Peyer's patch (tissue), 4 donors: ENCODE measurements around the gene SMO.

Experiments
- CTCF ChIP-seq, 6 experiments: fragments of 450-650 bp in 4 of 6; fragments of 200-600 bp in 2 of 6; sonication (generic) in 1 of 6; IDR thresholded peaks; one replicate each; pipeline ENCODE4 v1.5.1; 2017 to 2019; ENCODE audit warnings: antibody characterized with exemption in 6 of 6, mild to moderate bottlenecking in 3 of 6, moderate library complexity in 1 of 6
- POLR2A ChIP-seq, 2 donors: fragments of 450-650 bp; IDR thresholded peaks; one replicate each; pipeline ENCODE4 v1.5.1; 2017; ENCODE audit warnings: antibody characterized with exemption in 2 of 2, mild to moderate bottlenecking in 2 of 2, moderate library complexity in 2 of 2

DNA sequence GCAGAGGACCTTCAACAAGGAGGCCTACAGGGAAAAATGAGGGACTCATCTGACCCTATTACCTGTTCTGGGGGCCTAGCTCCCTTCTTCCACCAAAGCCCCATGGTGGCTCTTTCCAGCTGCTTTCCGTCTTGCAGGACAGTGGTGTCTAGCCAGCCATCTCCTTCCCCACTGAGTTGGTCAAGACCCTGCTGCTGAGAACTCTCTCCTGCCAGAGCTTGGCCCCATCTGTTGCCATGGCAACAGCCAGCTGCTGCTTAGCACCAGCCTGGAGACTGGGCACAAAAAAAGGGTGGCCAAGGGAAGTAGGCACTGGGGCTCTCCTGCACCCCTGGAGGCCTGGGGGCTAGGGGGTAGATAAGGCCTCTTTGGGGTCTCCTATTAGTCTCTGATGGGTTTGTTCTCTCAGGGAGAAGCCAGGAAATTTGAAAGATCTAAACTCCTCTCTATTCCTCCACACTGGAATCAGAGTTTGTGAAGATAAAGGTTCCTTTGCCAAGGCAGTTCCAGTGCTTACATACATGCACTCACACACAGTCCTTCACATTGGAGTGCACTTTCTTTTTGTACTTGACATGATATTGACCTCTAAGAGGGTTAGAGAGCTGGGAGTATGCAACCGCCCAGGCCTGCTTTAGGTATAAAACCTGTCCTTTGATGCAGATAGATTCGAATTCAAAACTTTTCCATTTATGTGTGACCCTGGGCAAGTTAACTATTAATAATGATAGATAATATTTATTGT lies 28.1 kb upstream of the SMO start:
- TF ChIP-seq CTCF (IDR thresholded peaks at IDR 0.05), result no peak
- TF ChIP-seq POLR2A (IDR thresholded peaks at IDR 0.05), result no peak
